HG02759 (cell line): ENCODE results near the gene GPC1.
"Not testable (repeated sequence)": the region's sequence is repeated elsewhere in the genome, so short reads cannot be mapped to it uniquely, and the experiment has no call there.

Experiments
- ATAC-seq: cut with Tn5 transposase; IDR thresholded peaks from one replicate; pipeline ENCODE4 v1.9.1; 2021; ENCODE audit warnings: mild to moderate bottlenecking, moderate library complexity; ENCODE audit not compliant: unreplicated experiment

GPC1 gene

DNA sequence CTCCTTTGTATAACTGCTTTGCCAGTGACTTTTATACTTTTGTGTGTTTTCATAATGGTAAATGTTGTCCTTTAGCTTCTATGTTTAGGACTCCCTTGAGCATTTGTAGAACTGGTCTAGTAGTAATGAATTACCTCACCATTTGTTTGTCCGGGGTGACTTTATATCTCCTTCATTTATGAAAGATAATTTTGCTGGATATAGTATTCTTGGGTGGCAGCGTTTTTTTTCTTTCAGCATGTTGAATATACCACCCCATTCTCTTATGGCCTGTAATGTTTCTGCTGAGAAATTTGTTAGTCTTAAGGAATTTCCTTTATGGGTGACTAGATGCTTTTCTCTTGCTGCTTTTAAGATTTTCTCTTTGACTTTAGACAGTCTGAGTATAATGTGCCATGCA is 56.0 kb downstream of the GPC1 start:
- ATAC-seq: no peak

GRCh38 chr2:240494194-240494793 is 58.8 kb downstream of the GPC1 start:
- no peak for ATAC-seq

DNA sequence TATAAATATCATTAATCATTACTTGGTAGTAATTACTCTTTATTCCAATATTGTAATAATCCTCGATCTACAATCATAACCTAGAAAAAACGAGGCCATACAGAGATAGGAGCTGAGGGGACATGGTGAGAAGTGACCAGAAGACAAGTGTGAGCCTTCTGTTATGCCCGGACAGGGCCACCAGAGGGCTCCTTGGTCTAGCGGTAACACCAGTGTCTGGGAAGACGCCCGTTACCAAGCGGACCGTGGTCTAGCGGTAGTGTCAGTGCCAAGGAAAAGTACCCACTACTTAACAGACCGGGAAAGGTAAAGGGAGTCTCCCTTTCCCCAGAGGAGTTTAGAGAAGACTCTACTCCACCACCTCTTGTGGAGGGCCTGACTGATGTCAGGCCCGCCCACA is 59.5 kb downstream of the GPC1 start:
- not testable (repeated sequence) for ATAC-seq

DNA sequence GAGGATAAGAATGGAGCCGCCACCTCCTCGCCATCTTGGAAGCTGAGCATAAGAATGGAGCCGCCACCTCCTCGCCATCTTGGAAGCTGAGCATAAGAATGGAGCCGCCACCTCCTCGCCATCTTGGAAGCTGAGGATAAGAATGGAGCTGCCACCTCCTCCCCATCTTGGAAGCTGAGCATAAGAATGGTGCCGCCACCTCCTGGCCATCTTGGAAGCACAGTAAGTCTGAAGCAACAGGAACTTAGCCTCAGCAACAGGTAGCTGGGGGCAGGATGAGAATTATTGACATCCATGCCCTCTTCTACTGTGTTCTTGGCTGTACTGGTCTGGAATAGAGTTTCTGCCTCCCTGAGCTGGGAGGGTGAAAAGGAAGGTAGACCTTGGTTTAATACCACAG is 61.6 kb downstream of the GPC1 start:
- not testable (repeated sequence) for ATAC-seq

DNA sequence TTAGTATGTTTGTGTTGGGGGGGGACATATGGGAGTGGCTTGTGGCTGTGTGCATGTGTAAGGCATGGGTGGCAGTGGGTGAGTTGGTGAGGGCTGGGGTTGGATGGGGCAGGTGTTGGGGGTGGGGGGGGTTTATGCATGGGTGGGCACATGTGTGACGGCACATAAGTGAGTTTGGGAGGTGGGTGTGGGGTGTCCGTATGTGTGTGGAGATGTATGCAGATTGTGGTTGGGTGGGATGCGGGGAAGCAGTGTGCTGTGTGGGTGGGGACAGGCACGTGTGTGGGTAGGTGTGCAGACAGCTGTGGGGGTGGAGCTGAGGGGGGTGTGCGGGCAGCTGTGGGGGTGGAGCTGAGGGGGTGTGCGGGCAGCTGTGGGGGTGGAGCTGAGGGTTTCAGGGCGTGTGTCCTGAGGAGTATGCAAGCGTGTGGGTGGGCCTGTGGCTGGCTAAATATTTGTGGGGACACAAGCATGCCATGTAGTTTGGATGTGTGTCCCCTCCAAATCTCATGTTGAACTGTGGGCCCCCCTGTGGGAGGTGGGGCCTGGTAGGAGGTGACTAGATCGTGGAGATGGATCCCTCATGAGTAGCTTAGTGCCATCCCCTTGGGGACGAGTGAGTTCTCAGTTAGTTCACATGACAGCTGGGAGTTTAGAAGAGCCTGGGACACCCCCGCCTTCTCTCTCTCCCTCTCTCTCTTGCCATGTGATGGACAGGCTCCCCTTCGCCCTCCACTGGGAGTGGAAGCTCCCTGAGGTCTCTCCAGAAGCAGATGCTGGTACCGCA is 62.9 kb downstream of the GPC1 start:
- no peak for ATAC-seq

DNA sequence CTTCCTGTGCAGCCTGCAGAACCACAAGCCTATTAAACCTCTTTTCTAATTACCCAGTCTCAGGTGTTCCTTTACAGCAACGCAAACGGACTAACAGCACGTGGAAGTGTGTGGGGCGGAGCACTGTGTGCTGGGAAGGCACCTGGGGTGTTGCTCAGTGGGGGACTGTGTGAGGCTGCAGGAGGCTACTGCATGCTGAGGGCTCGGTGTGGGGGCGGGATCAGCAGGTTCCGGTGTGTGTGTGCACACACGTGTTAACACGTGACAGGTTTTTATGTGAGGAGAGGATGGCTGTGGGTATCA is 63.4 kb downstream of the GPC1 start:
- ATAC-seq: no peak

DNA sequence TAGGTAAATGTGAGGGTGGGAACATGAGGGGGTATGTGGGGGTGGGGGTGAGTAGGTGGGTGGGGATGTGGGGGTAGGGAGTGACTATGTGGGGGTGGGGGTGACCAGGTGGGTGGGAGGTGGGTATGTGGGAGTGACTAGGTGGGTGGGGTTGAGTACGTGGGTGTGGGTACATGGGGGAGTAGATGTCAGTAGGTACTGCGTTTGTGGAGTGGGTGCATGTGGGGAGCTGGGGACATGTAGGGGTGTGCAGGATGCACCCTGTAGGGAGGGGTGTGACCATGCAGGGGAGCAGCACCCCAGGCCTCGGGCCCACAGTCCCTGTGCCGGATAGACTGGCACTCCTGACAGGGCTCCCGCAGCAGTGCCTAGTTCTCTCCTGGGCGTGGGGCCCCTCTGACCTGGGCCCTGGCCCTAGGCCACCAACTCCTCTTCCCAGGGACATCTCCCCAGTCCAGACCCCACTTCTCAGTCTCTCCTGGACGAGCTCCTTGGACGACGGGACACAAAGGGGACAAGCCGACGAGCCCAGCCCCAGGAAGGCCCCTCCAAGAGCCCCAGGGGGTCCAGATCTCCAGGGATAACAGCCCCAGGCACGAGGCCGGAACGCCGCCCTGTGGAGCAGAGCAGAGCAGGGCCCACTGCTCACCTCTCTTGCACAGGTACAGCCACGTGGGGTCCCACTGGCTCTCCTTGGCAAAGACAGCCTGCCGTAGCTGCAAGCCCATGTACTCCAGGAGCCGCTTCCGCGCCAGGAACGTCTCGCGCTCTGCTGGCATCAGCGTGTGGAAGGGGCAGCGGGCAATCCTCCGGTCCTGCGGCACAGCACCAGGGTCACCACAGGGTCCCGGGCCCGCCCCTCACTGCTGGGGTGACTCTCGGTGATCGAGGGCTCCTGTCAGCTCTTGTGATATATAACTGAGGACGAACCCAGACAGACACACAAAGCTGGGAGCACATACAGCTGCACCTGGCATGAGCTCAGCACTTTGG is 64.1 kb downstream of the GPC1 start:
- ATAC-seq: no peak

DNA sequence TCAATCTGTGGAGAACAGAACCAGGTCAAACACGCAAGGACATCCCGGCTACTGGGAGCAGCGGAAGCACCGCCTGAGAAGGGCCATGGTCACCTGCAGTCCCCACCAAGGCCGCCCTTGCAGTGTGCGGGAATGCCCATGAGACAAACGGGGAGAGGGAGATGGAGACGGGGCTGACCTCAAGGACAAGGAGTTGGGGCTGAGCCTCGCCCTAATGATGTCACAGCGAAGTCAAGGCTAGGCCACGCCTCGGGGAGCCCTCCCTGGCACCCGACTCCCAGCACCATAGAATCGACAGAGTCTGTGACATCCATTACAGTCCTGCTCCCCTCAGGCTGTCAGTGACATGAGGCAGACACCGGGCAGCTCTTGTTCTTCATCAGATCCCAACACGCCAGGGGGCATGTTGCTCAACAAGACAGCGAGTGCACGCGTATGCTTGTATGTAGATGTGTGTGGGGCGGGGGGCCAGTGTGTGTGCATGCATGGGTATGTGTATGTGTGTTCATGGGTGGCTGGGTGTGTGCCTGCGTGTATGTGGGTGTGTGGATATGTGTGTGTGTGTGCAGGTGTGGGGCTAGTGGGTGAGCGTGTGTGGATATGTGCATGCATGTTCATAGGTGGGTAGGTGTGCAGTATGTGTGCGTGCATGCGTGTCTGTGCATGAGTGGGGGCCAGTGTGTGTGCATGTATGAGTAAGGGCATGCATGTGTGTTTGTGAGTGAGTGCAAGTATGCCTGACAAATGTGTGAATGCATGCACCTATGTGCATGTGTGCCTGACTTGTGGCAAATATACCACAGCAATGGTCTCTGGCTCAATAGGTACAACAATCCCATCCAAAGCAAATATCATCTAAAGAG is 65.3 kb downstream of the GPC1 start:
- ATAC-seq: no peak

DNA sequence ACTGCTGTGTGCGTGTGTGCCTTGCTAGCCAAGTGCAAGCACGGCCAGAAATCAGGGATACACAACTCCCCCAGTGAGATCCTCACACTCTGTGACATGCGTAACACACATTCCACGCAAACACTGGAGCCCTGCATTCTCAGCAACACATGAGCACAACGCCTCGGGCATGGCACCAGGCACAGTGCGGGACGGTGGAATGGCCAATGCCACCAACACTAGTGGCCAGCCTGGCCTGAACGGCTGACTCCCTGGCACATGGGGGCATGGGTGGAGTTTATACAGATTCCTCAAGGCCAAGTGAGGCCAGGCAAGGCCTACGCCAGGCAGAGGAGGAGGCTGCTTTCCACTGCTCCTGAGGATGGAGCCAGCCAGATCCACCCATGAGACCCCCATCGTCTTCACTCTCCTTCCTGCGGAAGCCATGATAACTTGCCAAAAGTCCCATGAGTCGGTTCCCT is 66.1 kb downstream of the GPC1 start:
- no peak for ATAC-seq

DNA sequence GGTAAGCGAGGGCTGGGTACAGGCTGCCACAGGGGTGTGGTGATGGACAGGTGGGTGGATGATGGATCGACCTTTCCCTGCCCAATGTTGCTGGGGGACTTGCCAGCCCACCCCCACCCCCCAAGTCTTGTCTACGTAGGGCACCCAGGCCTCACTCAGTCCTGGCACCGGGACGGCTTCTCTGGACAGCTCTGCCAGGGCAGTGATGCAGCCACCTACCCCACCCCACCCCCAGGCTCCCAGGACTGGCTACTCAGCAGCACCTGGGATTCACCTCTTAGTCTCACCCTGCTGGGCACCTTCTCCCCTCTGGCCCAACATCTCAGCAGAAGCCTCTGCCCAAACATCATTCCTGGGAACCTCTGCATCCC is 66.6 kb downstream of the GPC1 start:
- no peak for ATAC-seq

GRCh38 chr2:240502430-240503121 is 67.1 kb downstream of the GPC1 start:
- no peak for ATAC-seq

- no peak for ATAC-seq
Observed at GRCh38 chr2:240503375-240503774, 67.9 kb downstream of the GPC1 start.

GRCh38 chr2:240503848-240504247 is 68.4 kb downstream of the GPC1 start:
- ATAC-seq: no peak

DNA sequence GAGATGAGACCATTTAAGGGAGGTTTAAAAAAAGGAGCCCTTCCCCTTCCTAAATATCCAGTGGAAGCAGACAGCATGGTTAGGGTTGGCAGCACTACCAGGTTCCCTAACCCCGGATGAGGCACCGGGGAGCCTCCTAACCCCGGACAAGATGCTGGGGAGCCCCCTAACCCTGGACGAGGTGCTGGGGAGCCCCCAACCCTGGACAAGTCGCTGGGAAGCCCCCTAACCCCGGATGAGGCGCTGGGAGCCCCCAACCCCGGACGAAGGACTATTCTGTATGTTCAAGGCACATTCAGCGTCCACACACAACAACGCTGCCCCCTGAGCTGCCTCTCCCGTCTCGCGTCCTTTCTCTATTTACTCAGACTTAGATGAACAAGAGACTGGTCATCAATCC is 70.4 kb downstream of the GPC1 start:
- no peak for ATAC-seq

DNA sequence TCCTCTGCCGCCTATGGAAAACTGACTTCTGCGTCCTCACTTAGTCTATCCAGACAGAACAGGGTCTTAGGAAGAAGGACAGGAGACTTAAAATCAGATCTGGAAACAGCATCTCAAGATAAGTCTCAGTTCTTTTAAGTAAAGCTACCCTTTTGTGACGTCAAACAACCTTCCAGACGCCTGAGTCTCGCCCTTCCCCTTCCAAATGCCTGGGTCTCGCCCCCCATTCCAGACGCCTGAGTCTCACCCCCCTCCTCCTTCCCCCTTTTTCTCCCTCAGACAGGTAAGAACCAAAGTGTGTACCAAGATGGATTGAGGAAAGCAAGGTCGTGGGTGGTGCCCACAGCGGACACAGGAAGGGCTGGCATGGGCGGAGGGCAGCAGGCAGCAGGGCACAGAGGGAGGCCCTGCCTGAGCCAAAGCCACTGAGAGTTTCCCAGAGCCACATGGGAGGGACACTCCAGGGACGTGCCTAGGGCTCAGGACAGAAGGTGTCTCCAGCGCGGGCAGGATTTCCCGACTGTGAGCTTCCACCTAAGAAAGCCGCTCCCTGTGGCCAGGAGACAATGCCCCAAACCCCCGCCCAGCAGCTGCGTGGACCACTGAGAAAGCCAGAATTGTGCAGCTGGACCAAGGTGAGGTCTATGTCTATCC is 71.1 kb downstream of the GPC1 start:
- ATAC-seq: no peak

DNA sequence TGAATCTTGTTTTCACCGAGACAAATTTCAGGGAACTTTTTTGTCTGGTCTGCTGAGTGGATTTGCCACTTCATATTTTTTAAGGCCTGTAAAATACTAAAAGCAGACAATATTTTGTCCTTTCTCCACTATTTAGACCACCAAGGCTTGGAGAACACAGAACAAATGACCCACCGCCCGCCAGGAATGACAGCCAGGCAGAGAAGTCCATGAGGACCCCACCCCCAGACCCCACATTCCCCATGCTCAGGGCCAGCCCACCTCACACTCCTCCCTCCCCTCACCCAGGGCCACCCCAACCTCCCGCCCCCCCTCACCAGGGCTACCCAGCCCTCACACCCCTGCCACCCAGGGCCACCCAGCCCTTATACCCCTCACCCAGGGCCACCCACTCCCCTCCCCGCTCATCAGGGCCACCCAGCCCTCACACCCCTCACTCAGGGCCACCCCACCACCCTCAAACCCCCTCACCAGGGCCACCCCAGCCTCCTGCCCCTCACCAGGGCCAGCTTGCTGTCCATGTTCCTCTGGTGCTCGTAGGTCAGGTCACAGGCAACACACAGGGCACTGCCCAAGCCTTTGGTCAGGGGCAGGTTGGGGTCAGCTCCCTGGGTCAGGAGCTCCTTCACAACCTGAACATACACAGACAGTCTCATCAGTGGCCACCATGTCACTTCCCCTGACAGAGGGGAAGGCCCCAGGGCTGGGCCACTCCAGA is 71.8 kb downstream of the GPC1 start:
- no peak for ATAC-seq

DNA sequence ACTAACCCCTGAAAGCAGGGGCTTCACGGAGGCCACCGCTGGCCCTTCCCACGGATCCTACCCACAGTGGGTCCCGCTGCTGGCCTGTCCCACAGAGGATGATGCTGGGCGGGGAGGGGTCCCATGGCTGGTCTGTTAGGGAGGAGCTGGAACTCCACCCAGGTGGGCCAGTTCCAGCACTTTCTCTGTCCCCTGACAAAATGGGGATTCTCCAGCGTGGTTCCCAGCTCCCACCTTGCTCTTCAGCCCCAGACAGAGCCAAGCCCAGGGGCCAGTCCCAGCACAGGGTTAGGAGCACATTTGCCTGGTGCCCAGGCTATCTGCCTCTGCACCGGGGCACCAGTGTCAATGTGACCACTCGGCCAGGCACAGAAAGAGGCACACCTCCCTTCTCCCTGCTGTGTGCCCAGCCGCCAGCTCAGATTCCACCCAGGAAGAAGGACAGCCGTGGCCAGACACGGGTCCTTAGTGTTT is 72.4 kb downstream of the GPC1 start:
- no peak for ATAC-seq

GRCh38 chr2:240508832-240509545 is 73.5 kb downstream of the GPC1 start:
- ATAC-seq: no peak
